Activated T-helper 9 cell treated with anti-CD3 and anti-CD28 coated beads, Interleukin-2, amount 50 U/mL, for 16 hours (primary cell): Measurements from ENCODE around the gene TRIM17.

Experiments
- DNase-seq: peaks from one replicate; pipeline ENCODE4 v3.0.0-alpha.2; 2020; ENCODE audit warnings: low read depth

The TRIM17 gene

DNA sequence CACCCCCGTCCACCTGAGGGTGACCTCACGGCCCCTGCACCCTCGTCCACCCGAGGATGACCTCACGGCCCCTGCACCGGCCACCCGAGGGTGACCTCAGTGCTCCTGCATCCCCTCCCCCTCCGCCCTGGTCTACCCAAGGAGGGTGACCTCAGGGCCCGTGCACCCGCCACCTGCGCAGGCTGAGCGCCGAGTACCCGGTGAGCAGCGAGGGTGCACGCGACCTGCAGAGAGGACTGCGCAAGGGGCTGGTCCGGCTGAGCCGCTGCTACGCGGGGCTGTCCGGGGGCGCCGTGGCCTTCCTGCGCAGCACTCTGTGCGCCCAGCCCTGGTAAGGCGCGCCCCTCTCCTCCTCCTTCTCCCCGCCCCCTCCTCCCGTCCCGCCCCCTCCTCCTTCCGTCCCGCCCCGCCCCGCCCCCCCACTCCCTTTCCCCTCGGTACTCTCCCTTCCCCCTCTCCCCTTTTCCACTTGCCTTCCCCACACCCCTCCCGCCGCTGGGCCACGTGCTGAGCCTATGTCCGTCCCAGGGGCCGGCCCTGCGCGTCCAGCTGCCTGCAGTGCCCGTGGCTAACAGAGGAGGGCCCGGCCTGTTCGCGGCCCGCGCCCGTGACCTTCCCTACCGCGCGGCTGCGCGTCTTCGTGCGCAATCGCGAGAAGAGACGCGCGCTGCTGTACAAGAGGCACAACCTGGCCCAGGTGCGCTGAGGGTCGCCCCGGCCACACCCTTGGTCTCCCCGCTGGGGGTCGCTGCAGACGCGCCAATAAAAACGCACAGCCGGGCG is 38.4 kb downstream of the TRIM17 start:
- peak; percentile 24 for DNase-seq

DNA sequence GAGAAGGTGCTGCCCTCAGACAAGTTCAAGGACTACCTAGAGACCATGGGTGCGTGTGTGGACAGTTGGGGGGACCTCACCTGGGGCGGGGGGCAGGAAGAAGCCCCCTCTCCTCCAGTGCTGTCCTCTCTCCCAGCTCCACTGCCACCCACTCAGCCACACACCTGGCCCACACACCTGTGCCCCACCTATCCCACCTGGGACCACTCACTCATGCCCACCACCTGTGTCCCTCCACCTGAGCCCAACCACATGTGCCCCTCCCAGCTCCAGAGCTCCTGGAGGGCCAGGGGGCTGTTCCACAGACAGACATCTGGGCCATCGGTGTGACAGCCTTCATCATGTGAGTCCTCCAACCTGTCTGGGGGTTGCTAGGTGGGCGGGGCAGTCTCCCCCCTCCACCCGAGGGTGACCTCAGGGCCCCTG is 39.0 kb downstream of the TRIM17 start:
- DNase-seq = no peak

DNA sequence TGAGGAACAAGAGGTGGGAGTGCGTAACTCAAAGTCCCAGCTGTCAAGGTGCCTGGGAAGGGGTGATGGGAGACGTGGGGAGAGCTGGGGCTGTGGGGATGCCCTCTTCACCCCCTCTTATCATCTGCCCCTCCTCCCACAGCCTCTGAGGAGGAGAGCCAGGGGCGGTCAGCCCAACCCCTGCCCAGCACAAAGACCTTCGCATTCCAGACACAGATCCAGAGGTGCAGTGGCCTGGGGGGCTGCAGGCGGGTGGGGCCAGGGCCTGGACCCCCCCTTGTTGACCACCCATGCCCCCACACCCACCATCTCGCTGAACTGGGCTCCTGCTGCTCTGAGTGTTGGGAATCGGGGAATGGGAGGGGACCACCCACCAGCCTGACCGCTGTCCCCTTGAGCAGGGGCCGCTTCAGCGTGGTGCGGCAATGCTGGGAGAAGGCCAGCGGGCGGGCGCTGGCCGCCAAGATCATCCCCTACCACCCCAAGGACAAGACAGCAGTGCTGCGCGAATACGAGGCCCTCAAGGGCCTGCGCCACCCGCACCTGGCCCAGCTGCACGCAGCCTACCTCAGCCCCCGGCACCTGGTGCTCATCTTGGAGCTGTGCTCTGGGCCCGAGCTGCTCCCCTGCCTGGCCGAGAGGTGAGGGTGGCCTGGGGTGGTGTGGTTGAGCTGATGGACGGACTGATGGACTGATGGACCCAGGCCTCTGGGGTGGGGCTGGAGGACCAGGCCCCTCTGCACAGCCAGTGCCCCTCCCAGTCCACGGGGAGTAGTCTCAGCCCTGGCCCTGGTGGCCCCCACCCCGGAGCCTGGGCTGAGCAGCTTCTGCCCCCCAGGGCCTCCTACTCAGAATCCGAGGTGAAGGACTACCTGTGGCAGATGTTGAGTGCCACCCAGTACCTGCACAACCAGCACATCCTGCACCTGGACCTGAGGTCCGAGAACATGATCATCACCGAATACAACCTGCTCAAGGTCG is 39.7 kb downstream of the TRIM17 start:
- no peak for DNase-seq

DNA sequence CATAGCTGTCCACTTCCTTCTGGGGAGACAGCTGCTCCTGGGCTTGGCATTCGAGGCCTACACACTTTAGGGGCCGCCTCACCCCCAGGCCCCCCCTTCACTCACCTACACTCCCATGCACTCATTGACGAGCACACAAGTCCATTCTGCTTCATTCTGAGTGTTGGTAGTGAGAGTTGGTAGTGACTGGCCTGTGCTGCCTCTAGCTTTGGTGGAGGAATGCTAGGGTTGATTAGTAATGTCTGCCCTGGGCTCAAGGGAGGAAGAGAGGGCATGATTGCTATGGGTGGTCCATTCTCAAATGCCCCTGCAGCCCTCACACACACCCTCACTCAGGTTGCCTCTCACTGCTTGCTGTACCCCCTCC is 40.4 kb downstream of the TRIM17 start:
- no peak for DNase-seq

DNA sequence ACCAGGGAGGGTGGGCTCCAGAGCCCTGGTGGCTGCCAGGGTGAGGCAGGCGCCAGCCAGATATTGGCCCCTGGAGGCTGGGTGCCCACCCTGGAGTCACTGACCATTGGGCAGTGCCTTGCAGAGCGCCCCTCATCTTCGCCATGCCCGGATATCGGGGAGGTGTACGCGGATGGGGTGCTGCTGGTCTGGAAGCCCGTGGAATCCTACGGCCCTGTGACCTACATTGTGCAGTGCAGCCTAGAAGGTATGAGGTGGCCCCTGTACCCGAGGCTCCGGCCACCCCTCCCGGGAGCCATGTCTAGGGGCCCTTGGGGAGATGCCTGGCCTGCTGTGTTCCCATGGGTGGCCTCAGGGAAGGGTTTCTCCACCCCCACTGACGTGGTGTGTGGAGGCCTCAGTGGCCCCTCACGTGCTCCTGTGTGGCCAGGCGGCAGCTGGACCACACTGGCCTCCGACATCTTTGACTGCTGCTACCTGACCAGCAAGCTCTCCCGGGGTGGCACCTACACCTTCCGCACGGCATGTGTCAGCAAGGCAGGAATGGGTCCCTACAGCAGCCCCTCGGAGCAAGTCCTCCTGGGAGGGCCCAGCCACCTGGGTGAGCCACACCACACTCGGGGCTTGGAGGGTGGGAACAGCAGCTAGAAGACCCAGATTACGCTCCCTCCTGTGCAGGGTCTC is 40.9 kb downstream of the TRIM17 start:
- DNase-seq = no peak

DNA sequence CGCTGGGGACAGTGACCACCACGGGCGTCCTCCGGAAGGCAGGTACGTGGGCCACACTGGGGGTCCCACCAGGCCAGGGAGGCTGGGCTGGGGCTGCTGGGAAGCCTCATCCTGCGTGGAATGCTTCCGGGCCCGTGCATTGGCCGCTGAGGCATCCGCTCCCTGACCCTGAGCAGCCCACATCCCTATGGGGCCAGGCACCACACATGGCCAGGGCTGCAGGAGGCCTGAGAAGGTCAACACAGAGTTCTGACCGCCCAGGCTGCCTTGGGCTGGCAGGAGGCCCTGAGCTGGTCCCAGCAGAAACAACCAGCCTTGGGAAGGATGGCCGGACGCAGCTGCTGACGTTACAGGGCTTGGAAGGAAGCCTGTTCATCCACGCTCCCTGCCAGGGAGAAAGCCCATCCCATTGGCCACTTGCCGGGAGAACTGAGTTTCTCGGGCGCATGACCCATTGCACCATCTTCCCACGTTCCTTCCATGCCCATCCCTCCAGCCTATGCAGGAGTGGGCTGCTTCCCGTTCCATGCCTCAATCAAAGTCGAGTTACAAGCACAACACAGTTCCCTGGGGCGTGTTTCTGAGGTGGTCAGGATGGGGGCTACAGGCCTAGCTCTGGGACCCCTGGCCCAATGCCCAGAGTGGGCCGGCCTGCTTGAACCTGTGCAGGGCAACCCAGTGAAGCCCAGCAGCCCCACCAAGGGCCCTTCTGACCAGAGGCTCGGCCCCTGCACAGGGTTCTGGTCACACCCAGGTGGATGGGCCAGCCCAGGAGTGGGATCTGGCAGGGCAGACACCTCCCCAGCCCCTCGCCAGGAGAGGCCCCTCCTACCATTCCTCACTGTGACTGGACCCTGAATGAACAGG is 41.7 kb downstream of the TRIM17 start:
- DNase-seq = no peak

DNA sequence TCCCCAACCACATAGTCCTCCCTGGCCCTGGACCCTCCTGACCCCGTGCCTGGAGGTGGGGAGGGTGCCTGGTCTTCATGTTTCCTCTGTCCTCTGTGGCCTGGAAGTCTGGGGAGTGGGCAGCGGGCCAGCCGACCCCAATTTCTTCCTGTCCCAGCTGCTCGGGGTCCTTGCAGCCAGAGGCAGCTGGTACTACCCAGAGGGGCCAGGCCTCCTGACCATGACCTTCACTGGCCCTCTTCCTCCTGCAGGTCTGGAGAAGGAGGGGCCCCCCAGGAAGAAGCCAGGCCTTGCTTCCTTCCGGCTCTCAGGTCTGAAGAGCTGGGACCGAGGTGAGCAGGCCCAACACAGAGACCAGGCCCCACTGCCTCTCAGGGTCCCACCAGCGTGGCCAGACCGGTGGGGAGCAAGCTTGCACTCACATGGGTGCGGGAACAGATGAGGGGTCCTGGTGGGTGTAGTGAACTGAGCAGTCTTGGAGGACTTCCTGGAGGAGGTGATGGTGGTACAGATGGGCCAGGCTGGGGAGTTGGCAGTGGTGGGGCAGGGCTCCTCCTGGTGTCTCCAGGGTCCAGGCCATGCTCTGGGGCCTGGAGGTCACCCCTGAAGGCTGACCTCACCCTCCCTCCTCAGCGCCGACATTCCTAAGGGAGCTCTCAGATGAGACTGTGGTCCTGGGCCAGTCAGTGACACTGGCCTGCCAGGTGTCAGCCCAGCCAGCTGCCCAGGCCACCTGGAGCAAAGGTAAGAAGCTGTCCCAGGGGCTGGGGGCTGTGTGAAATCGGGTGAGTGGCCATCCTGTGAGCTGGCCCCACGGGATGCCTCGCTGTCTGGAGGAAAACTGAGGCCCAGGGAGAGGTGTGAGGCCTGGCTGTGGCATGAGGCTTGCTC is 42.7 kb downstream of the TRIM17 start:
- DNase-seq = no peak

DNA sequence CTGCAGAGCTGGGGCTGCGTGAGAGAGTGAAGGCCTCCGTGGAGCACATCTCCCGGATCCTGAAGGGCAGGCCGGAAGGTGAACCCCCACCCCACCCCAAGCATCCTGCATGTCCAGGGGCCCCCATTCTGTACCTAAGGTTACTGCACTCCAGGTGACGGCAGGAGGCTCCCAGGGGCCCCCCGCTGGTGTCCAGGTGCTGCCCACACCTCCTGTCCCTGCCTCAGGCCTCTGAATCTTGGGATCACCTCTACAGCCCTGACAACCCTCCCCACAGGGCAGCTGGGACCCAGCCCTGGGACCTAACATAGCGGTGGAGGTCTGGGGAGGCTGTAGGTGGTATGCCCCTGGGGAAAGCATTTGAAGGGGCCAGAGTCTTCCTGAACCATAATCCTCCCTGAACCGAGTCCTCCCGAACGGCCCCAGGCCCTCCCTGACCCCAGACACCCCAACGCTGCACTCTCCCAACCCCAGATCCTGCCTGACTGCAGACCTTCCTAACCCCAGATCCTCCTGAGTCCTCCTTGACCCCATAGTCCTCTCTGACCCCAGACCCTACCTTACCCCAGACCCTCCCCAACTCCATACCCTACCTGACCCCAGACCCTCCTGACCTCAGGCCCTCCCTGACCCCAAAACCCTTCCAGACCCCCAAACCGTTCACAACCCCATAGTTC is 43.5 kb downstream of the TRIM17 start:
- DNase-seq = no peak

DNA sequence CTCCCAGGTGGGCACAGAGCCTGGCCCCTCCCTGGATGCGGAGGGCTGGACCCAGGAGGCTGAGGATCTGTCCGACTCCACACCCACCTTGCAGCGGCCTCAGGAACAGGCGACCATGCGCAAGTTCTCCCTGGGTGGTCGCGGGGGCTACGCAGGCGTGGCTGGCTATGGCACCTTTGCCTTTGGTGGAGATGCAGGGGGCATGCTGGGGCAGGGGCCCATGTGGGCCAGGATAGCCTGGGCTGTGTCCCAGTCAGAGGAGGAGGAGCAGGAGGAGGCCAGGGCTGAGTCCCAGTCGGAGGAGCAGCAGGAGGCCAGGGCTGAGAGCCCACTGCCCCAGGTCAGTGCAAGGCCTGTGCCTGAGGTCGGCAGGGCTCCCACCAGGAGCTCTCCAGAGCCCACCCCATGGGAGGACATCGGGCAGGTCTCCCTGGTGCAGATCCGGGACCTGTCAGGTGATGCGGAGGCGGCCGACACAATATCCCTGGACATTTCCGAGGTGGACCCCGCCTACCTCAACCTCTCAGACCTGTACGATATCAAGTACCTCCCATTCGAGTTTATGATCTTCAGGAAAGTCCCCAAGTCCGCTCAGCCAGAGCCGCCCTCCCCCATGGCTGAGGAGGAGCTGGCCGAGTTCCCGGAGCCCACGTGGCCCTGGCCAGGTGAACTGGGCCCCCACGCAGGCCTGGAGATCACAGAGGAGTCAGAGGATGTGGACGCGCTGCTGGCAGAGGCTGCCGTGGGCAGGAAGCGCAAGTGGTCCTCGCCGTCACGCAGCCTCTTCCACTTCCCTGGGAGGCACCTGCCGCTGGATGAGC is 44.3 kb downstream of the TRIM17 start:
- no peak for DNase-seq

DNA sequence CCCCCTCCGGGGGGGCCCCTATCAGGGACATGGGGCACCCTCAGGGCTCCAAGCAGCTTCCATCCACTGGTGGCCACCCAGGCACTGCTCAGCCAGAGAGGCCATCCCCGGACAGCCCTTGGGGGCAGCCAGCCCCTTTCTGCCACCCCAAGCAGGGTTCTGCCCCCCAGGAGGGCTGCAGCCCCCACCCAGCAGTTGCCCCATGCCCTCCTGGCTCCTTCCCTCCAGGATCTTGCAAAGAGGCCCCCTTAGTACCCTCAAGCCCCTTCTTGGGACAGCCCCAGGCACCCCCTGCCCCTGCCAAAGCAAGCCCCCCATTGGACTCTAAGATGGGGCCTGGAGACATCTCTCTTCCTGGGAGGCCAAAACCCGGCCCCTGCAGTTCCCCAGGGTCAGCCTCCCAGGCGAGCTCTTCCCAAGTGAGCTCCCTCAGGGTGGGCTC is 44.9 kb downstream of the TRIM17 start:
- no peak for DNase-seq

DNA sequence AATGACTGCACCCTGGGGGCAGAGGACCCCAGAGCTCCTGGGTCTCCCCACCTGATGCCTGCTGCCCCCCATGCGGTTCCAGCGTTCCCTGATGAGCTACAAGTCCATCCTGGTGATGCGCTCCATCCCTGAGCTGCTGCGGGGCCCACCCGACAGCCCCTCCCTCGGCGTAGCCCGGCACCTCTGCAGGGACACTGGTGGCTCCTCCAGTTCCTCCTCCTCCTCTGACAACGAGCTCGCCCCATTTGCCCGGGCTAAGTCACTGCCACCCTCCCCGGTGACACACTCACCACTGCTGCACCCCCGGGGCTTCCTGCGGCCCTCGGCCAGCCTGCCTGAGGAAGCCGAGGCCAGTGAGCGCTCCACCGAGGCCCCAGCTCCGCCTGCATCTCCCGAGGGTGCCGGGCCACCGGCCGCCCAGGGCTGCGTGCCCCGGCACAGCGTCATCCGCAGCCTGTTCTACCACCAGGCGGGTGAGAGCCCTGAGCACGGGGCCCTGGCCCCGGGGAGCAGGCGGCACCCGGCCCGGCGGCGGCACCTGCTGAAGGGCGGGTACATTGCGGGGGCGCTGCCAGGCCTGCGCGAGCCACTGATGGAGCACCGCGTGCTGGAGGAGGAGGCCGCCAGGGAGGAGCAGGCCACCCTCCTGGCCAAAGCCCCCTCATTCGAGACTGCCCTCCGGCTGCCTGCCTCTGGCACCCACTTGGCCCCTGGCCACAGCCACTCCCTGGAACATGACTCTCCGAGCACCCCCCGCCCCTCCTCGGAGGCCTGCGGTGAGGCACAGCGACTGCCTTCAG is 45.5 kb downstream of the TRIM17 start:
- DNase-seq = no peak

DNA sequence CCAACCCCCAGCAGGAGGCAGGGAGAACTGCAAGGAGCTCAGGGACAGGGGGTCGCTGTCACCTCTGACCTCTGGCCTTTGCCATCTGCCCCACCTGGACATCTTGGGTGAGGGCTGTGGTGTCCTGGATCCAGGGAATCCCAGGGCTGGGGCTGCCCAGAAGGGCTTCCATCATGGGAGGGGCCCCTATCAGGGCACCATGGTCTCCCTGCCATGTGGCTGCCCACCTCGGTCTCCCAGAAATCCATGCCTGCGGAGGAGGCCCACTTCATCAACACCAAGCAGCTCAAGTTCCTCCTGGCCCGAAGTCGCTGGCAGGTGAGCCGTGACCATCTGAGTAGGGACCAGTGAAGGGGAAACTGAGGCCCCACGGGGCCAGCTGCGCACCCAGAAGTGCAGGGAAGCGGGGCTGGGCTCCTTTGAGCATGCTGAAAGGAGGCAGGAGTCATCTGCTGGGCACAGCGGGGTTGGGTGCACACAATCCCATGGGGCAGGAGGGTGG is 46.2 kb downstream of the TRIM17 start:
- DNase-seq = no peak

DNA sequence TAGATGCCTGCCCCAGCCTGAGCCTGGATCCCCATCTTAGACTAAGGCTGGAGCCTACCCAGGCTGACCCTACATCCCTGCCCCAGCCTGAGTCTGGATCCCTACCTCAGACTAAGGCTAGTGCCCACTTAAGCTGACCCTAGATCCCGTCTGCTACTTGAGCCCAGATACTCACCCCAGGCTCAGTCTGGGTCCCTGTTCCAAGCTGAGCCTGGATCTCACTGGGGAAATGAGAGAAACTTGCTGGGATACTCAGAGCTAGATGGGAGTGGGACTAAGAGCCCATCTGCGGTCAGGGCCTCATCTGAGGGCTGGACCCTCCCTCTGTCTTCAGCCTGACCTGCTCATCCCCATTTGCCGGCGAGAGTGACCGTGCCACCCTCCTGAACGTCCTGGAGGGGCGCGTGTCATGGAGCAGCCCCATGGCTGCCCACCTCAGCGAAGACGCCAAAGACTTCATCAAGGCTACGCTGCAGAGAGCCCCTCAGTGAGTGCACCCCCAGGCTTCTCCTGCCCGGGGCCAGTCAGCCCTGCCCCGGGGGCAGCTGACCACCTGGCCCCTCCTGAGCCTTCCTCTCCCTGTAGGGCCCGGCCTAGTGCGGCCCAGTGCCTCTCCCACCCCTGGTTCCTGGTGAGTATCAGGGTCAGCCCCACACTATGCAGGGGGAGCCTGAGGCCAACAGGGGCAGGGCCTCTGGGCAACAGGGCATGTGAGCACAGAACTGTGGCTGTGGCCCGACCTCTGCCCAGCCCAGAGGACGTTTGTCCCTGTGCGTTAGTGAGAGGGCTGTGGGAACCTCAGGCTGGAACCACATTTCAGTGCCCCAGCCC is 46.8 kb downstream of the TRIM17 start:
- DNase-seq = no peak

DNA sequence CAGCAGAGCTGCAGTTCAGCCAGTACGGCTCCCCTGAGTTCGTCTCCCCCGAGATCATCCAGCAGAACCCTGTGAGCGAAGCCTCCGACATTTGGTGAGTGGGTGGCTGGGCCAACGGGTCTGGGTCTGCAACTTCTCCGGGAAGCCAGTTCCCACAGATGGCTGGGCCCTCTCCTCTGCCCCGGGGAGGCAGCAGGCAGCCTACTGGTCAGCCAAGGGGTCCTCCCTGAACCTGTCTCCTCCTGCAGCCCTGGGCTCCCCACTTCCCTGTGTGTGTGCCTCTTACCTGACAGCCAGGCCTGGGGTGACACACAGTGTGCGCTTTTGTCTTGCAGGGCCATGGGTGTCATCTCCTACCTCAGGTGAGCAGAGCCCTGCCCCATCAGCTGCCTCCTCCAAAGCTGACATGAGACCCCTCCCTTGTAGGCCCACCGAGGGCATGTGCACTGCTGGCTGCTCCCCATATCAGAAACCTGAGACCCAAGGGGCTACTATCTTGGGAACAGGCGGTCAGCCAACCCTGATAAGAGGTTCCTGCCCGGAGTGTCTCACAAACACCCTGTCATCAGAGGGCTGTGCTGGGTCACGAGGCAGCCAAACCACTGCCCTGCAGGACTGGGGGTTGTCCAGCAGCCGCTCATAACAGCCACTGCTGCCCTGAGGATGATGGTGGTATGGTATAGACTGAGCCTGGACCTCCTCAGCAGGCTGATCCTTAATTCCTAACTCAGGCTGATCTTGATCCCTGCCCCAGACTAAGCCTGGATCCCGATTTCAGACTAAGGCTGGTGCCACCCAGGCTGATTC is 47.7 kb downstream of the TRIM17 start:
- no peak for DNase-seq

DNA sequence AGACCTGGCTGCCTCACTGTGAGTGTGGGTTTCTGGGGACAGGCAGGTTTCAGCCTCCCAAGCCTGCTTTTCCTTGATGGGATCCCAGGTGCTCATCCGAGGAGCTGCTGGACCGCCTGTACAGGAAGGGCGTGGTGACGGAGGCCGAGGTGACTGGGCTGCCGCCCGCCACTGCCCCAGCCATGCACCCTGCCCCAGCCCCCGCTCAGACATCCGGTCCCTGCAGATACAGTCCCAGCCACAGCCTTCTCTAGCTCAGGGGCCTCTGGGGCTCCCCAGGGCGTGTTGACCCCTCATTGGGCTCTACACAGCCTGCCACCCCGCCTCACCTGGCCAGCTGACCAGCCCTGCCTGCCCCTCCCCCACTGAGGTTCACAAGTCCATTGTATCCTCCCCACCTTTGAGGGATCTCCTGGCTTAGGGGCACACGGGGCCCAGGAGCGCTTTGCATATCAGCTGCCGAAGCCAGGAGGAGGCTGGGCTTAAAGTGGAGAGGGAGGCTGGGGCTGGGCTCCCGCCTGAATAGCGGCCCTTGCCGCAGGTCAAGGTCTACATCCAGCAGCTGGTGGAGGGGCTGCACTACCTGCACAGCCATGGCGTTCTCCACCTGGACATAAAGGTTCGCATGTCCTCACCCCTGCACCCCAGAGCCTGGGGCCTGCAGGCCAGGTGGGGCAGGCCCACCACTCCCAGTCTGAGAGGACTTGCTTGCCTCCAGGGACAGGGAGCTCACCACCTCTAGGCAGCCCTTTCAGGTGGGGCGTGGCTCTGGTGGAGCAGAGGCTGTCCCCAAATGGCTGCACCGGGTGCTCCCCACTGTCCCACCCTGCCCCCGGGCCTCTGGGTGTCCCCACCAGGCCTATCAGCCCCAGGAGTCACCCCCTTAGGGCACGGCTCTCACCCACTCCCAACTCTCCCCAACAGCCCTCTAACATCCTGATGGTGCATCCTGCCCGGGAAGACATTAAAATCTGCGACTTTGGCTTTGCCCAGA is 48.6 kb downstream of the TRIM17 start:
- no peak for DNase-seq
